Fibroblast of mammary gland (primary cell): ENCODE data around the gene RHBDF1.

Source experiments
- DNase-seq: peaks from one replicate; pipeline ENCODE4 v3.0.0-alpha.2; 2010; ENCODE audit warnings: low read depth
- H3K4me3 ChIP-seq: 2 replicates; pipeline ENCODE4 v1.5.1; 2011; ENCODE audit warnings: low read depth, mild to moderate bottlenecking, low read length, moderate library complexity; ENCODE audit not compliant: control insufficient read depth
- TF ChIP-seq, protein P1 (sequence below): conservative IDR thresholded peaks from 2 replicates; pipeline ENCODE4 v1.5.1; 2011; ENCODE audit warnings: low read depth, low read length, inconsistent platforms; ENCODE audit not compliant: control insufficient read depth, insufficient read depth

Gene RHBDF1

DNA sequence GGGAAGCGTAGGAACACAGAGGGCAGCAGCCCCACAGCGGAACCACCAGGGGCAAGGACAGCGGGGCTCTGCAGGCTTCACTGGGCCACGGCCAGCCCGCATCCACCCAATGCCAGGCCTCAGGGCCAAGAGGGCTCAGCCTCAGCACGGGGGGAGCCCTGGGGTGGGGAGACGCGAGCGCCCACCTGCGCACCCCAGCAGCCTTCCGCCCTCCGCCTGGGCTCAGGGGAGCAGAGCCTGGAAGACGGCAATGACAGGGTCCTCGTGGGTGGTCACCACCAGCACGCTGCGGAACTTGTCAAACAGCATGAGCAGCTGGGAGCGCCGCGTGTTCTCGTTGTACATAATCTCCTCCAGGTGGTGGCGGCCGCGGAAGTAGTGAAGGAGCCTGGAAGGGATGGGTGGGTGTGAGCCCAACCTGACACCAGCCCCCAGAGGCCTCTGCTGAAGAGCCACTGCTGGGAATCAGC, 14.1 kb upstream of the RHBDF1 start:
- no peak overlapping the region for H3K4me3 ChIP-seq
- DNase-seq = no peak
- TF ChIP-seq, protein P1, sequence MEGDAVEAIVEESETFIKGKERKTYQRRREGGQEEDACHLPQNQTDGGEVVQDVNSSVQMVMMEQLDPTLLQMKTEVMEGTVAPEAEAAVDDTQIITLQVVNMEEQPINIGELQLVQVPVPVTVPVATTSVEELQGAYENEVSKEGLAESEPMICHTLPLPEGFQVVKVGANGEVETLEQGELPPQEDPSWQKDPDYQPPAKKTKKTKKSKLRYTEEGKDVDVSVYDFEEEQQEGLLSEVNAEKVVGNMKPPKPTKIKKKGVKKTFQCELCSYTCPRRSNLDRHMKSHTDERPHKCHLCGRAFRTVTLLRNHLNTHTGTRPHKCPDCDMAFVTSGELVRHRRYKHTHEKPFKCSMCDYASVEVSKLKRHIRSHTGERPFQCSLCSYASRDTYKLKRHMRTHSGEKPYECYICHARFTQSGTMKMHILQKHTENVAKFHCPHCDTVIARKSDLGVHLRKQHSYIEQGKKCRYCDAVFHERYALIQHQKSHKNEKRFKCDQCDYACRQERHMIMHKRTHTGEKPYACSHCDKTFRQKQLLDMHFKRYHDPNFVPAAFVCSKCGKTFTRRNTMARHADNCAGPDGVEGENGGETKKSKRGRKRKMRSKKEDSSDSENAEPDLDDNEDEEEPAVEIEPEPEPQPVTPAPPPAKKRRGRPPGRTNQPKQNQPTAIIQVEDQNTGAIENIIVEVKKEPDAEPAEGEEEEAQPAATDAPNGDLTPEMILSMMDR = no peak

DNA sequence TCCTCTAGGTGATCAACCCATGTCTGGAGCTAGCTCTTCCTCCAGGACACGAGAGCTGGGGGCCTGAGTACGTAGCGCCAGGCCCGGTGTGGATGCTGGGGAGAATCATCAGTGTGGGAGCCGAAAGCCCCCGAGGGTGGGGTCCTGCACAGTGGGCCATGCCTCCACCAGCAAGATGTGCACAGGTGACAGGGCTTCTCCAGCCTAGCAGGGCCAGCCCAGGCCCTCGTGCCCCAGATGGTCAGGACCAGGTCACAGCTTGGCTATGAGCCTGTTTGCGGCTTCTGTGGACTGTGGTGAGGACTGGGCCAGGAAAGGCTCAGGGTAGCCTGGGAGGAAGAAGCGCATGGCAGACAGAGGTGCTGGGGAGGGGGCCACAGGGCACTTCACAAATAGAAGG, 13.4 kb upstream of the RHBDF1 start:
- peak; percentile 21 for DNase-seq
- TF ChIP-seq, protein P1 = no peak
- H3K4me3 ChIP-seq = no peak overlapping the region

DNA sequence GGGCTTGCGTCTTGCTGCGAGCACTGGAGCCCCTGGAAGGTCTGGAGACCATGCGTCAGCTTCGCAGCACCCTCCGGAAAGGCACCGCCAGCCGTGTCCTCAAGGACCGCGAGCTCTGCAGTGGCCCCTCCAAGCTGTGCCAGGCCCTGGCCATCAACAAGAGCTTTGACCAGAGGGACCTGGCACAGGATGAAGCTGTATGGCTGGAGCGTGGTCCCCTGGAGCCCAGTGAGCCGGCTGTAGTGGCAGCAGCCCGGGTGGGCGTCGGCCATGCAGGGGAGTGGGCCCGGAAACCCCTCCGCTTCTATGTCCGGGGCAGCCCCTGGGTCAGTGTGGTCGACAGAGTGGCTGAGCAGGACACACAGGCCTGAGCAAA, 13.0 kb upstream of the RHBDF1 start:
- H3K4me3 ChIP-seq = no peak overlapping the region
- TF ChIP-seq, protein P1 = no peak
- no peak for DNase-seq

DNA sequence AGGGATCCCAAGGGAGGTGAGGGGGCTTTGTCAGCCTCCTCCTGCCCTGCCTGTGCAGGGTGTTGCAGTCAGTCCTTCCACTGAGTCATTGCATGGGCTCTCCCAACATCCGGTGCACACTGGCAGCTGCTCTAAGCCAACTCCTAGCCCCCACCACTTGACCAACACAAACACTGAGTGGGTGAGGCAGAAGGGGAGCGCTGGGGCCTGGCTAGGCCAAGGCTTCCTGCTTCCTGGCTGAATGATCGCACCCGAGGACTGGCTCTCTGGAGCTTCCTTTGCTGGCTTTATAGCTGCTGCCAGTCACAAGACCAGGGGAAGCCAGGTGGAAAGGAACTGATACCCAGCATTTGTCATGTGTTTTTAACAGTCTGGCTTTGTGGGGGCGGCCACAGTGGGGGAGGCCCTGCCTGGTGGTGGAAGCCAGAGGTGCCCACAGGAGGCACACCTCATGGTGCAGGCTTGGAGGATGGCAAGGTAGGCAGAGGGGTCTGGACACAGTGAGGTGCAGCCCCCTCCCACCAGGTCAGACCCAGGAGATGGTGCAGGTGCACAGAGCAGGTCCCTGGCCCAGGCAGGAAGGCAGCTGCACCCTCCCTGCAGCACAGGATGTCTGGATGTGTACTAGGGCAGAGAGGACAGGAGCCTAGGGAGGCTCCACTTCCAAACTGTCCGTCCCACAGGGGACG, 12.4 kb upstream of the RHBDF1 start:
- H3K4me3 ChIP-seq = no peak overlapping the region
- DNase-seq = peak; percentile 97
- TF ChIP-seq, protein P1 = no peak

DNA sequence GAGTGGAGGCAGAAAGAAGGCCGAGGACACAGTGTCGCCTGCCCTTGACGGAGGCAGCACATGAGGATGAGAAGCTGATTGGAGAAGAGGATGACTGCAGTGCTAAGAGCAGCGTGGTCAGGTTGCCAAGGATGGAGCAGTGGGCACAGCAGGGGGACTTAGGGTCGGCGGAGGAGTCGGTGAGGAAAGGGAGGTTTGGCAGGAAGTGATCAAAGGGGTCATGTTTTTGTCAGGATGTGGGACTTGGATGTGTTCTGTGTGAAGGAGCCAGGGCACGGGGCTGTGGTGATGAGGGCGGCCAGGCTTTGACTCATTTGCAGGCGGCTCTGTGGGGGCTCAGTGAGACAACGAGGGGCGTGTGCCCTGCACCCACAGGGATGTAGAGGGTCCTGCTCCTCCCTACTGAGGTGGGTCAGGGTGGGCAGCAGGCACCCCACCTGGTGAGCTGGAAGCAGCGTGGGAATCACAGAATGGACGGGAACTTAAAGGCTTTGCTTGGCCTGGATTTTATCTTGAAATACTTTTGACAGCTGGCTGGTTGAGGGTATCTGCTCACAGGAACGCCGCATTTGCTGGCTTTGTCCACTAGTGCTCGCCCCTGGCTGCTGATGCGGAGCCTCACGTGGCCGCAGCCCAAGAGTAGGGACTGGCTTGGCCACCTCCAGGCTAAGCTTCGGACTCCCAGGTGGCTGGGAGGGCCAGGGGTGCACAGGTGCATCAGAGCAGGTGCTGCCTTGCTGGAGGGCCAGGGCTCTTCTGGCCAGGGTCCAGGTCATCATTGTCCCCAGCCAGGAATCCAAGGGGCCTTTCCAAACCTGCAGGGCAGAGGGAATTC, 11.6 kb upstream of the RHBDF1 start:
- TF ChIP-seq, protein P1 = no peak
- H3K4me3 ChIP-seq = no peak overlapping the region
- peak; percentile 70 for DNase-seq

DNA sequence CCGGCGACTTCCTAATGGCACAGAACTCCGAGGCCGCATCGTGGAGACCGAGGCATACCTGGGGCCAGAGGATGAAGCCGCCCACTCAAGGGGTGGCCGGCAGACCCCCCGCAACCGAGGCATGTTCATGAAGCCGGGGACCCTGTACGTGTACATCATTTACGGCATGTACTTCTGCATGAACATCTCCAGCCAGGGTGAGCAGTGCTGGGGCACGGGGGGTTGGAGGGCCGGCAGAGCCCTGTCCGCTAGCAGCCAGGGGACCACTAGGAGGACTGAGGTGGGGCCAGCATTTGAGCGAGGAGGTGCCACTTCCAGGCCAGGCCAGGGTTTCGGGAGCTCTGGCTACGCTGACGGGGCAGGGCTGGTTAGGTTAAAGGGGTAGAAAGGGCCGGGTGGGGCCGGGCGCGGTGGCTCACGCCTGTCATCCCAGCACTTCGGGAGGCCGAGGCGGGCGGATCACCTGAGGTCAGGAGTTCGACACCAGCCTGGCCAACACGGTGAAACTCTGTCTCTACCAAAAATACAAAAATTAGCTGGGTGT, 10.7 kb upstream of the RHBDF1 start:
- no peak overlapping the region for H3K4me3 ChIP-seq
- DNase-seq = no peak
- TF ChIP-seq, protein P1 = no peak
